Activated CD4-positive, alpha-beta T cell treated with anti-CD3 and anti-CD28 coated beads for 36 hours (primary cell): ENCODE data around the gene ECE2. TPM values are rescaled to one million over a fixed set of nuclear protein-coding genes. Genes with fewer than 3 reads are reported as not detected.
A peak's percentile ranks its signal among the peaks of the same experiment; 100 is the strongest.

Source experiments
- ATAC-seq: fragments of 200-7000 bp; cut with Tn5 transposase; one replicate; pipeline ENCODE4 v1.10.0; 2021; ENCODE audit warnings: mild to moderate bottlenecking, moderate library complexity
- CTCF ChIA-PET: fragments of 350-600 bp; sonication (Branson Sonifier 250); formaldehyde crosslinking; loops from one replicate; lab custom pipeline; 2021; ENCODE audit warnings: antibody characterized with exemption; lab: Charles Lee
- POLR2A ChIA-PET: fragments of 350-600 bp; sonication (Branson Sonifier 250); formaldehyde crosslinking; loops from one replicate; lab custom pipeline; 2021; ENCODE audit warnings: antibody characterized with exemption, inconsistent platforms; lab: Charles Lee
- DNase-seq: peaks from one replicate; pipeline ENCODE4 v3.0.0-alpha.2; 2020
- H3K27ac Mint-ChIP-seq: one replicate; pipeline ENCODE4 v1.8.0; 2021; ENCODE audit warnings: mixed read lengths
- H3K27me3 Mint-ChIP-seq: one replicate; pipeline ENCODE4 v1.8.0; 2021; ENCODE audit warnings: mixed read lengths
- H3K36me3 Mint-ChIP-seq: one replicate; pipeline ENCODE4 v1.8.0; 2021; ENCODE audit warnings: low read depth, mixed read lengths
- H3K4me1 Mint-ChIP-seq: one replicate; pipeline ENCODE4 v1.8.0; 2021; ENCODE audit warnings: mixed read lengths
- H3K4me3 Mint-ChIP-seq: one replicate; pipeline ENCODE4 v1.8.0; 2021; ENCODE audit warnings: mild to moderate bottlenecking, moderate library complexity, mixed read lengths
- H3K9me3 Mint-ChIP-seq: one replicate; pipeline ENCODE4 v1.8.0; 2021; ENCODE audit warnings: low read depth, mixed read lengths
- intact Hi-C, 2 experiments: fragments of 100-400 bp; cut with DNase I in 1 of 2; cut with micrococcal nuclease in 1 of 2; formaldehyde crosslinking; loops; one replicate each; pipeline versions ENCODE4 v1.14.2 to v1.15.1; 2022 to 2024; cut with DNase I, micrococcal nuclease
- total RNA-seq, 2 experiments: library from RNA; stranded (reverse); gene quantifications; one replicate each; pipeline ENCODE4 v1.2.3, GENCODE V29; 2021

ECE2 gene
- total RNA-seq, 2 experiments from 2014 or later, result not detected

- H3K9me3 Mint-ChIP-seq, result no peaks in the 10 kb centered on the region
- ATAC-seq, result peak; percentile 94
- intact Hi-C loops, result no loop called here
- peak overlapping the region; percentile 67 for H3K27ac Mint-ChIP-seq
- ChIA-PET CTCF (interaction anchor here (0.7 to 1.4 kb wide), 7 partner anchors 10 to 144 kb away, joined by 3 to 4 read pairs (median 3); no protein-coding TSS in a partner anchor), POLR2A (interaction anchor here (0.6 to 2.5 kb wide), 8 partner anchors 10 to 166 kb away, joined by 3 to 10 read pairs (median 4); no protein-coding TSS in a partner anchor)
- peak; percentile 70 for DNase-seq
- no peak overlapping the region for H3K4me3 Mint-ChIP-seq
- H3K36me3 Mint-ChIP-seq, result peaks cover 93% of the 10 kb centered on the region
- H3K4me1 Mint-ChIP-seq, result peaks cover 38% of the 10 kb centered on the region
- no peaks in the 10 kb centered on the region for H3K27me3 Mint-ChIP-seq
Measured at GRCh38 chr3:184325715-184326369, 50.0 kb downstream of the ECE2 start.

GRCh38 chr3:184327171-184327570 is 51.3 kb downstream of the ECE2 start:
- ChIA-PET CTCF (interaction anchor here (1.2 to 1.4 kb wide), 2 partner anchors 8 to 24 kb away, joined by 3 read pairs; no protein-coding TSS in a partner anchor), POLR2A (interaction anchor here (0.5 kb wide), 1 partner anchor 735 kb away, joined by 7 read pairs; no protein-coding TSS in a partner anchor)
- no peak overlapping the region for H3K27ac Mint-ChIP-seq

GRCh38 chr3:184328516-184328915 is 52.7 kb downstream of the ECE2 start:
- no peaks in the 10 kb centered on the region for H3K9me3 Mint-ChIP-seq
- H3K27ac Mint-ChIP-seq, result peak overlapping the region; percentile 53
- ATAC-seq, result no peak
- DNase-seq, result no peak
- intact Hi-C loops, result no loop called here
- no peaks in the 10 kb centered on the region for H3K27me3 Mint-ChIP-seq
- POLR2A ChIA-PET, result no interaction called here
- H3K4me1 Mint-ChIP-seq, result peaks cover 53% of the 10 kb centered on the region
- peaks cover 93% of the 10 kb centered on the region for H3K36me3 Mint-ChIP-seq
- no peak overlapping the region for H3K4me3 Mint-ChIP-seq
- CTCF ChIA-PET, result interaction anchor here (0.9 kb wide), 1 partner anchor 12 kb away, joined by 3 read pairs; no protein-coding TSS in a partner anchor

More at GRCh38 chr3:184327171-184327570, 51.3 kb downstream of the ECE2 start:
- H3K27me3 Mint-ChIP-seq, result no peaks in the 10 kb centered on the region
- DNase-seq, result no peak
- no peak overlapping the region for H3K4me3 Mint-ChIP-seq
- ATAC-seq, result no peak
- peaks cover 93% of the 10 kb centered on the region for H3K36me3 Mint-ChIP-seq
- intact Hi-C loops, result no loop called here
- no peaks in the 10 kb centered on the region for H3K9me3 Mint-ChIP-seq
- peaks cover 44% of the 10 kb centered on the region for H3K4me1 Mint-ChIP-seq

GRCh38 chr3:184332370-184333090 is 56.7 kb downstream of the ECE2 start:
- CTCF ChIA-PET, result no interaction called here
- DNase-seq (no peak), ATAC-seq (no peak)
- peaks cover 61% of the 10 kb centered on the region for H3K4me1 Mint-ChIP-seq
- no peak overlapping the region for H3K4me3 Mint-ChIP-seq
- H3K9me3 Mint-ChIP-seq, result no peaks in the 10 kb centered on the region
- intact Hi-C loops, result loop anchor here in 1 of 2 experiments (10.0 kb wide), 1 partner anchor 1602 kb away; the partner anchor contains the start of gene TRA2B
- H3K36me3 Mint-ChIP-seq, result peaks cover 72% of the 10 kb centered on the region
- POLR2A ChIA-PET, result no interaction called here
- peak overlapping the region; percentile 90 for H3K27ac Mint-ChIP-seq
- H3K27me3 Mint-ChIP-seq, result no peaks in the 10 kb centered on the region

DNA sequence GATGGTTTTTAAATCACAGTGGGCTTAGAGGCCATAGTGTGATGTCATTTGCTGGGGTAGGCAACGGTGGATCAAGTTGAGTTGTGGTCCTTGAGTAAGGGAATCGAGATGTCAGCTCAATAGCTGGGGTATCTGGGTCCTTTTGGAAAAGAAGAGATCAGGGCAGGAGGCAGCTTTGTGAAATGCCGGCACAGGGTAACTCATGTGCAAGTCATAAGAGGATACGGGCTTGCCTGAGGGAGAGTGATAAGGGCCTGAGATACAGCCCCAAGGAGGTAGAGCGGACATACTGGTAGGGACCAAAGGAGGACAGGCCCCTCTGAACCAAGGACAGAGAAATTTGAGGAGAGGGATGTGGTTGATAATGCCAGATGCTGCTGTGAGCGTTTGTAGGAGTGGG is 57.4 kb downstream of the ECE2 start:
- ChIA-PET CTCF (interaction anchor here (0.7 kb wide), 1 partner anchor 14 kb away, joined by 3 read pairs; no protein-coding TSS in a partner anchor), POLR2A (no interaction called here)
- Mint-ChIP-seq H3K9me3 (no peaks in the 10 kb centered on the region), H3K27ac (peak overlapping the region; percentile 90), H3K27me3 (no peaks in the 10 kb centered on the region), H3K4me3 (no peak overlapping the region), H3K4me1 (peaks cover 68% of the 10 kb centered on the region), H3K36me3 (peaks cover 66% of the 10 kb centered on the region)
- intact Hi-C loops, result loop anchor here in 1 of 2 experiments (10.0 kb wide), 1 partner anchor 1602 kb away; the partner anchor contains the start of gene TRA2B
- ATAC-seq (no peak), DNase-seq (no peak)

DNA sequence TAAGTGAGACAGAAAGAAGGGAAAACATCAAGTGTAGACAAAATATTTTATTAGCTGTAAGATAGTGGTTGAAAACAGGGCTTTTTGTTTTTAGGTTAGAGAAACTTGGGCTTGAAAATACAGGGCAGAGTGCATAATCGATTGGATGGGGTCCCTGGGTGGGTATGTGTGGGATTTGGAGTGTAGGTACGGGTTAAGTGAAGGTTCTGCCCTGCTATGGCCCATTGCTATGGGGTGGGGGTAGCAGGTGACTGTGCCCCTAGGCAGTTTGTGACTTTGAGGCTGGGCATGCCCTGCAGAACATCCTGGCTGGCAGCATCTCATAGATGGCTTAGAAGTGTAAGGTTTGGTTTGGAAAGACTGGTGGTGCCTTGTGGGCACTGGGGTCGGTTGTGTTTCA is 57.9 kb downstream of the ECE2 start:
- no peak for ATAC-seq
- intact Hi-C loops, result loop anchor here (1.0 to 10.0 kb wide), 3 partner anchors 17 to 1601 kb away; partner anchors contain the start of gene TRA2B (in 1 of the 2)
- peaks cover 67% of the 10 kb centered on the region for H3K4me1 Mint-ChIP-seq
- DNase-seq, result no peak
- H3K4me3 Mint-ChIP-seq, result no peak overlapping the region
- H3K9me3 Mint-ChIP-seq, result no peaks in the 10 kb centered on the region
- ChIA-PET POLR2A (no interaction called here), CTCF (interaction anchor here (0.7 kb wide), 1 partner anchor 15 kb away, joined by 3 read pairs; no protein-coding TSS in a partner anchor)
- H3K27ac Mint-ChIP-seq, result peak overlapping the region; percentile 90
- H3K36me3 Mint-ChIP-seq, result peaks cover 61% of the 10 kb centered on the region
- H3K27me3 Mint-ChIP-seq, result no peaks in the 10 kb centered on the region

GRCh38 chr3:184334470-184335158 is 58.8 kb downstream of the ECE2 start:
- intact Hi-C loops, result loop anchor here (1.0 to 10.0 kb wide), 7 partner anchors 18 to 1600 kb away; partner anchors contain the start of genes AP2M1 (in 1 of the 2), EIF4G1 (in 1 of the 2), PSMD2 (in 1 of the 2) and TRA2B (in 1 of the 2)
- CTCF ChIA-PET, result interaction anchor here (1.3 kb wide), 1 partner anchor 179 kb away, joined by 3 read pairs; no protein-coding TSS in a partner anchor
- no peaks in the 10 kb centered on the region for H3K27me3 Mint-ChIP-seq
- ATAC-seq (peak; percentile 74), DNase-seq (peak; percentile 71)
- peak overlapping the region; percentile 90 for H3K27ac Mint-ChIP-seq
- POLR2A ChIA-PET, result interaction anchor here (0.7 kb wide), 1 partner anchor 29 kb away, joined by 4 read pairs; no protein-coding TSS in a partner anchor
- no peak overlapping the region for H3K4me3 Mint-ChIP-seq
- peaks cover 65% of the 10 kb centered on the region for H3K4me1 Mint-ChIP-seq
- H3K9me3 Mint-ChIP-seq, result no peaks in the 10 kb centered on the region
- peaks cover 51% of the 10 kb centered on the region for H3K36me3 Mint-ChIP-seq

DNA sequence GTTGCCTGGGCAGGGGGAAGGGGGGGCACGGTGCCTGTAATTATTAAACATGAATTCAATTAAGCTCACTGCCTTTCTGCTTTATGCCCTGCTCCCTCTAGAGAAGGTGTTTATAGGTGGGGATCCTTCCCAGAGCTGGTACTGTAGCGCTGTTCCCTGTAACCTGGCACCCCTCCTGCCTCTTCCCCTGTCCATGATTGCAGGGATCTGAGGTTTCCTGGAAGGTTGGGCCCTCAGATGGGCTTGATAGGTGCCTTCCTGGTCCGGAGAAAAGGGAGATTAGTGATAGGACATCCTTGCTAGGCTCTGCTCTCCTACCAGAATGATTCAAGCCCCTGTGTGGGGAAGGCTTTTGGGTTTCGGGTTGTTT is 59.5 kb downstream of the ECE2 start:
- CTCF ChIA-PET, result interaction anchor here (0.8 to 1.3 kb wide), 3 partner anchors 9 to 178 kb away, joined by 3 to 4 read pairs (median 3); no protein-coding TSS in a partner anchor
- Mint-ChIP-seq H3K9me3 (no peaks in the 10 kb centered on the region), H3K27ac (peak overlapping the region; percentile 85), H3K27me3 (no peaks in the 10 kb centered on the region), H3K4me3 (peak overlapping the region; percentile 75), H3K4me1 (peaks cover 62% of the 10 kb centered on the region), H3K36me3 (peaks cover 47% of the 10 kb centered on the region)
- no peak for ATAC-seq
- DNase-seq, result no peak
- intact Hi-C loops, result loop anchor here (1.0 to 10.0 kb wide), 5 partner anchors 21 to 1600 kb away; partner anchors contain the start of genes AP2M1 (in 1 of the 2), EIF4G1 (in 1 of the 2), PSMD2 (in 1 of the 2) and TRA2B (in 1 of the 2)
- POLR2A ChIA-PET, result interaction anchor here (0.6 to 0.7 kb wide), 2 partner anchors 9 to 28 kb away, joined by 3 to 4 read pairs; no protein-coding TSS in a partner anchor

DNA sequence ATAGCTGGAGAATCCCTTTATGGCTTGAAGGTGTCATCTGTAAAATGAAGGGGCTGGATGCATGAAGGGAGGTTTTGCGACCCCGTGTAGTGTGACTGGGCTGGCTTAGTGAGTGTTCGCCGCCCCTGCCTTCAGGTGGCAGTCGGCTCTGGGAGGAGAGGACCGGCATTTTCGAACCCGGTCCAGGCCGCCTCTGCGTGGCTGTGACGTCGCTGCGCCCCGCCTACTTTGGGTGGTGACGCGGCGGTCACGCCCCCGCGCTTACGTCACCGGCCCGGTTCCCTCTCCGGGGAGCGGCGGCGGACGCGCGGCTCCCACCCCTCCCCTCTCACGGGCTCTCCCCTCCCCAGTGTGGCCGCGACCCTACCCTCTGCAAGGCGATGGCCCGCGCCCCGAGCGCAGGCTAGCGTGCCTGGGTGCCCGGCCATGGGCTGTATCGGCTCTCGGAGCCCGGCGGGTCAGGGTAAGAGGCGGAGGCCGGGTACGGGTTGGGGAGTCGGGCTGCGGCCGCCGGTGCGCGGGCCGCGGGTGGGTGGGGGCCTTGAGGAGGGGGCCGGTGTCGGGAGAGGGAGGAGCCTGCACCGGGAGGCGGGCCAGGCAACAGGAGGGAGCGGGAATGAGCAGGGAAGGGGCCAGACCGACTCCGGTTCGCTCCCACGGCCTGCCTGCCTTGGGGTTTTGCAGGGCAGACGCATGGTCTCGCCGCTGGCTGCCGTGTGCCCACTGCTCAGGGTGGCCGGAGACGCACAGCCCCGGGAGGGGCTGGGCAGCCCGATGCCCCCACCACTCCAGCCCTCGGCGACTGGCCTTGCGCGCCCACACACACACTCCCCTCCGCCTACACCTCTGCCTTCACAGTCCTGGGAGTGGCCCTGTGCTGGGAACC is 60.1 kb downstream of the ECE2 start:
- ATAC-seq, result peak; percentile 50
- H3K27me3 Mint-ChIP-seq, result no peaks in the 10 kb centered on the region
- peak; percentile 92 for DNase-seq
- ChIA-PET POLR2A (interaction anchor here (0.6 to 1.0 kb wide), 3 partner anchors 10 to 27 kb away, joined by 3 to 4 read pairs (median 3); no protein-coding TSS in a partner anchor), CTCF (interaction anchor here (0.8 to 1.3 kb wide), 3 partner anchors 9 to 178 kb away, joined by 3 to 4 read pairs (median 3); no protein-coding TSS in a partner anchor)
- H3K4me3 Mint-ChIP-seq, result peak overlapping the region; percentile 75
- intact Hi-C loops, result loop anchor here (1.0 to 10.0 kb wide), 5 partner anchors 22 to 1599 kb away; partner anchors contain the start of genes AP2M1 (in 1 of the 2), EIF4G1 (in 1 of the 2), PSMD2 (in 1 of the 2) and TRA2B (in 1 of the 2)
- peak overlapping the region; percentile 85 for H3K27ac Mint-ChIP-seq
- peaks cover 43% of the 10 kb centered on the region for H3K36me3 Mint-ChIP-seq
- H3K9me3 Mint-ChIP-seq, result no peaks in the 10 kb centered on the region
- peaks cover 62% of the 10 kb centered on the region for H3K4me1 Mint-ChIP-seq
